GM12878 (cell line): Measurements from ENCODE around the gene CFAP57.

Source experiments
- EP300 ChIP-seq, 2 experiments: fragments of 150-350 bp in 1 of 2; IDR thresholded peaks; 2 replicates each; pipeline ENCODE4 v1.6.1; 2011 to 2012; ENCODE audit warnings: low read depth in 2 of 2, low read length in 2 of 2, borderline replicate concordance in 1 of 2, improper control_type of control experiment in 1 of 2, inconsistent platforms in 1 of 2; ENCODE audit not compliant: control insufficient read depth in 1 of 2
- POLR2A ChIP-seq: IDR thresholded peaks from 2 replicates; pipeline ENCODE4 v1.6.1; 2011; ENCODE audit warnings: low read depth, mild to moderate bottlenecking, low read length

DNA sequence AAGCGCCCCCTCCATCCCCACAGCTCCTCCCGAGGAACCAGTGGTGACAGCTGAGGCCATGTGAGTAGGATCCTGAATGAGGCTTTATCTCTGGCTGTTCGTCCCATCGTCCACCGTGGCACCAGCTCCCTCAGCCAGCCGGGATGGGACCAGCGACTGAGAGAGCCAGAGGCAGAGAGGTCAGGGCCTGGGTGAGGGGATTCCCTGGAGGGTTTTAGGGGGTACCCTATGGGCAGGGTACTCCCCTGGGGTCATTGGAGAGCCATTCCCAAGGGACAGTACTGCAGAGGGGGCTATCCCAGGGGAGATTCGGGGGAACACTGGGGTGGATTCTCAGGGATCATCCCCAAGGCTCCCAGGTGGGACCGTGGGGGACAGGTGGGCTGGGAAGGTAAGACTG, 100.0 kb downstream of the CFAP57 start:
- TF ChIP-seq POLR2A, result no peak
- TF ChIP-seq EP300 (IDR thresholded peaks at IDR 0.05; ENCODE audit: borderline replicate concordance in 1 of 2, control insufficient read depth in 1 of 2, low read depth in 2 of 2, low read length in 2 of 2), result no peak
